Adipose tissue (tissue), 3 donors: ENCODE results near the gene KCNQ1. TPM values are rescaled to one million over a fixed set of nuclear protein-coding genes. Genes with fewer than 3 reads are reported as not detected.

ENCODE experiments used
- H3K27ac ChIP-seq: one replicate; pipeline ENCODE4 v1.5.1; 2013; ENCODE audit warnings: low read depth, low read length
- WGBS, 3 donors: extraction: QIAGEN DNeasy Blood & Tissue Kit; methylation state at CpG; one replicate each; pipeline ENCODE4 v1.1.7; 2013; 5-methylcytosine and 5-hydroxymethylcytosine counted together
- polyA plus RNA-seq, 3 donors: library from polyadenylated mRNA; stranded (reverse); fragments of 200-250 nt; gene quantifications; one replicate each; pipeline ENCODE4 v1.2.3, GENCODE V29; 2013
- donor health status: healthy with polysubstance abuse.
- donor health status: Bipolar disorder and iron deficiency.
- donor health status: healthy.

Gene KCNQ1
- polyA plus RNA-seq, 3 donors = 4.8 to 28.1 (median 9.6) TPM

DNA sequence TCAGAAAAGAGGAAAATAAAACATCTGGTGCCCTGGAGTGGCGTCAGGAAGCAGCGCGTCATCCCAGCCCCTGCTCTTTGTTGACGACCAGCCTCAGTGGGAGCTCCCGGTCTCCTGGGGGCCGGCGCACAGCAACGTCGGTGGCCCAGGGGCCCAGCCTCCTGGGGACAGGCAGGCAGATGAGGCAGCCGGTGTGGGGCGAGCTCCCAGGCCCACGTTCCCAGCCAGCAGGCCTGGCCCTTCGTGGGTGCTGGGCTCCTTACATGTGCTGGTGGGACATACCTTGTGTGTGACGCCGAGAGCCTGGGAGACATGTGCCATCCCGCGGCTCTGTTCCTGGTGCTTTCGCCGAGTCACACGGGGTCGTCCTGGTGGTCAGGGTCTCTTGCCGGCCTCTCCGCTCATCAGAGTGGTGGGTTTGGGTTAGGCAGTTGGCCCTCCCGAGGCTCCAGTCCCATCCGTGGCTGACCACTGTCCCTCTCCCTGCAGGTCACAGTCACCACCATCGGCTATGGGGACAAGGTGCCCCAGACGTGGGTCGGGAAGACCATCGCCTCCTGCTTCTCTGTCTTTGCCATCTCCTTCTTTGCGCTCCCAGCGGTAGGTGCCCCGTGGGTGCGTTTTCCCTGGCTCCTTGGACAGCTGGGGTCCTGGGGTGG lies 138.3 kb downstream of the KCNQ1 start:
- 80 to 86% (median 84%) methylated on average over 33 of the region's 33 CpGs for WGBS, 3 donors
- H3K27ac ChIP-seq = no peak overlapping the region

DNA sequence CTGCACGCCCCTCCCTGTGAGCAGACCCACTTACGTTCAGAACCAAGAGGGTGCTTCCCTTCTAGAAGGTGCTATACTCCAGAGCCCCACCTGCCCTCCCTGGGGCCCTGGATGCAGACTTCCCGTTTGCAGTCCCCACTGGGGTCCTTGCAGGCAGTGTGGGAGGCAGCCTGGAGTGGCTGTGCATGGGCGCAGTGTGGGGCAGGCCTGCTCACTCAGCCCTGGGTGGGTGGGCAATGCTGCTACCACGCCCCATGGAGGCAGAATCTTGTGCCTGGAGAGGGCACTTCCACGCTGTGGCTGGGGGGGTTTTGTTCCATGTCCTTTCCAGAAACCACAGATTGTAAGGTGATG lies 138.8 kb downstream of the KCNQ1 start:
- WGBS, 3 donors = 90 to 95% (median 91%) methylated on average over 6 of the region's 6 CpGs

DNA sequence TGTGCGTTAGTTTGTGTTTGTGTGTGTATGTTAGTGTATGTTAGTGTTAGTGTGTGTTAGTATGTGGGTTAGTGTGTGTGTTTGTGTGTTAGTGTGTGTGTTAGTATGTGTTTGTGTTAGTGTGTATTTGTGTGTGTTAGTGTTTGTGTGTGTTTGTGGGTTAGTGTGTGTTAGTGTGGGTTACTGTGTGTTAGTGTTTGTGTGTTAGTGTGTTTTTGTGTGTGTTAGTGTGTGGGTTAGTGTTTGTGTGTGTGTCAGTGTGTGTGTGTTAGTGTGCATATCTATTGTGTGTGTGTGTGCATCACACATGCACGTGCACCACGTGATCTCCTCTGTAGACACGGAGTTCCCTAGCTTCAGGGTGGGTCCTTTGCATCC lies 139.6 kb downstream of the KCNQ1 start:
- WGBS, 3 donors = 81 to 93% (median 89%) methylated on average over 3 to 4 of the region's 4 CpGs
- H3K27ac ChIP-seq = no peak overlapping the region

More for the DNA sequence above, 138.8 kb downstream of the KCNQ1 start:
- H3K27ac ChIP-seq = no peak overlapping the region

DNA sequence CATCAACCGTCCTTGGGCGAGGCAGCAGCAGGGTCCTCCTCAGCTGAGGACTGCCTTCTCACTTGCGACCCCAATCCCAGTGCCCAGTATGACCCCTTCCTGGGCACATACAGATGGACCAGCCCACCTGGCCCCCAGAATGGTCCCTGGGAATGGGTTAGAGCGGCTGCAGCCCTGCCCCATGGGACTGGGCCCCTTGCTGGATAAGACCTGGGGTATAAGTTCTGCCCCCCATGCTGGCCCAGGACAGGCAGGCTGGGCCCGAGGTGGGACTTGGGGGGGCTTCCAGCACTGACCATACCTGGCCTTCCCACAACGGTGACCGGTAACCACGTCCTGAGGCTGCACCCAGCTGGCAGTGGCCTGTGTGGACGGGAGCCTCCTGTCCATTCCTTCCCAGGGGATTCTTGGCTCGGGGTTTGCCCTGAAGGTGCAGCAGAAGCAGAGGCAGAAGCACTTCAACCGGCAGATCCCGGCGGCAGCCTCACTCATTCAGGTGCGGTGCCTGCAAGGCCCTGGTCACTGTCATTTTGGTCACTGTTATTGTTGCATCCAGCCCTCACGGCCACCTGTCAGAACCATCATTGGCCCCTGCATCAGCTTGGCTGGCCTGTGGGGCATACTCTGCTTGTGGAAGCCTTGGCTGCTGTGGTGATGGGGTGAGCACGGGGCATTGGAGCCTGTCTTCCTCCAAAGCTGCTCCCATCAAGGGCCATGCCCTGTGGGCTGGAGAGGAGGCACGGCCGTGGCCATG lies 140.2 kb downstream of the KCNQ1 start:
- no peak overlapping the region for H3K27ac ChIP-seq
- WGBS, 3 donors = 91 to 96% (median 92%) methylated on average over 18 of the region's 18 CpGs

DNA sequence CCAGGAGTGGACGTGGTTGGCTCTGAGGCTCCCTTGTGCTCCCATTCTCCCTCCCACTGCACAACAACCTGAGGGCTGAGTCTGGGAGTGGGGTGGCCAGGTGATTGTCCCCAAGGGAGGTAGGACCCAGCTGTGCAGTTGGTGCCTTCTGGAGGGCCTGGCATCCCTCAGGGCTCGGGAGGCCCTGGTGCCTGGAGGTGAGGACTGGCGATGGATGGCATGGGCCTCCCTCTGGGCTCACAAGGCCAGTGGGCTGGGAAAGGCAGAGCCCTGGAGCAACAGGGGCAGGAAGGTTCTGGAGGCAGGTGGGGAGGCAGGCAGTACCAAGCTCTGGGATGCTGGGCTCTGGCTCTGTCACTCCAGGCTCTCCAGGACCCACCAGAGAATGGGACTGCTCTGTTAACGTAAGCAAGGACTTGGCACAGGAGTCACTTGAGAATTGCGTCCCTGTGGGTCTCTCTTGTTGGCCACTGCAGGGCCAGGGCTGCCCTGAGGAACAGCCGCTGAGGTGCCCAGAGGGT lies 140.8 kb downstream of the KCNQ1 start:
- H3K27ac ChIP-seq = no peak overlapping the region
- WGBS, 3 donors = 94 to 97% (median 94%) methylated on average over 6 of the region's 6 CpGs

DNA sequence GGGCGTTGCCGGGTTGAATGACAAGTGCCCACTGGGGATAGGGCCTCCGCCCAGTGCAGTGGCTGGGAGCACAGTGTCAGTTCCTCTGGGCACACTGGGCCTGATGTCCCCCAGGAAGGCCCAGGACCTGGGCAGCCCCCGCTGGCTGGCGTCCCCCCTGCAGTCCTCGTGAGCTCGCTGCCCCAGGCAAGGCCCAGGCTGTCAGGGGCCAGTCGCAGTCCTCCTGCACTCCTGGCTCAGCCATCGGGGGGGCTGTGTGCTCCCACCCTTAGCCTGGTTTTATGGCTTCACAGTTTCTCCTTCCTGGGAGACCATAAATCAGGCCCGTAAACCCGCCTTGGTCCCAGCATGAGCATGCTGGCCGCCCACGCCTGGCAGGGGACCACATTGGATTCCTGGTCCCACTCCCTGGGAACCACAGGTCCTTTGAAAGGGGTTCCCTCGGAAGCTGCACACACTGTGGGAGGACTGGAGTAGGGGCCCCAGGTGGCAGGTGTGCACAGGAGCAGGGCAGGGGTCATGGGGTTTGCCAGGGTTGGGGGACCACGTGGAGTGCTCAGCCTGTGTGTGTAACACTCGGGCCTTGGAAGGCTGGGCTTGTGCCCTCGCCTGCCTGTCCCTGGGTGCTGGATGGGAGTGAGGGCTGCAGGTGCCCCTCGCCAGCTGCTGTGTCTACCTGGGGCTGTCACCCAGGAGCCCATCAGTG lies 141.4 kb downstream of the KCNQ1 start:
- 82 to 91% (median 89%) methylated on average over 17 to 18 of the region's 18 CpGs for WGBS, 3 donors
- H3K27ac ChIP-seq = no peak overlapping the region

DNA sequence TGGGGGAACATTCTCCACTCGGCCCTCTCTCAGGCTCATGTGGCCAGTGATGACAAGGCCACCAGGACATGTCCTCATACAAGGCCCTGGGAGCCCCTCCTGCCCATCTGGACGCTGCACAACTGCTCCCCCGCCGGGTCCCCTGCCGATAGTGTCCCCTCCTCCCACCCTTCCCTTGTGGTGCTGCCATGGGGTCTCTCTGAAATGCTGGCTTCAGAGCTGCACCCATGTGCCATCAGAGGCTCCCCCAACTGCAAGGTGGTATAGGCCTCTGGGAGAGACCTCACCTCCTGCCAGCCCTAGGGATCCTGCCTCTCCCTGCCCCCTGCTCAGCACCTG lies 142.0 kb downstream of the KCNQ1 start:
- WGBS, 3 donors = 84 to 87% (median 86%) methylated on average over 5 of the region's 5 CpGs
- no peak overlapping the region for H3K27ac ChIP-seq

DNA sequence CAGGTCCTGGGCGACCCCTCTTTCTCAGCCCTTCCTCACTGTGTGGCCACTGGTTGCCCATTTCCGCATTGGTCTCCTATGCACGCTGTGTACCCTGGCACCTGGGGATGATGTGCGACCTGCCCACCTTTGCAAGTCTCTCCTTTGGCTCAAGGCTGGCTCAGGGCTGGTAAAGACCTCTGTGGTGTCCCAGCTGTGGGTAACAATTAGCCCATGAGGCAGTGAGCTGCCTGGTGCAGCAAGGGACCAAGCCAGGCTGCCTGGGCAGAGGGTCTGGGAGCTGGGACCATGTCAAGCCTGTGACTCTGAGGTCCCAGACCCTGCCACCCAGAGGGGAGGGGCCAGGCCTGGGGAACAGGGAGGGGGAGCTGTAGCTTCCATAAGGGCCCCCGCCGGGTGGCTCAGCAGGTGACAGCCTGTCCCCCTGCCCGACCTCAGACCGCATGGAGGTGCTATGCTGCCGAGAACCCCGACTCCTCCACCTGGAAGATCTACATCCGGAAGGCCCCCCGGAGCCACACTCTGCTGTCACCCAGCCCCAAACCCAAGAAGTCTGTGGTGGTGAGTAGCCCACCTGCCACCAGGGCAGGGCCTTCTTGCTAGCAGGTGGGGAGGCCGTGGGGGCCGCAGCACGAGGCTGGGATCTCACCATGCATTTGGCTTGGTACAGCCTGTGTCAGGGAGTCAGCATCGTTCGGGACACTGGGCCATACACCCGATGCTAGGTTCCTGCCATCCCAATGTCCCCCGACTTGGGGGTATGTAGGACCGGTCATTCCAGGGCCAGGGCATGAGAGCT lies 142.5 kb downstream of the KCNQ1 start:
- WGBS, 3 donors = 93 to 95% (median 94%) methylated on average over 20 of the region's 20 CpGs
- H3K27ac ChIP-seq = no peak overlapping the region

DNA sequence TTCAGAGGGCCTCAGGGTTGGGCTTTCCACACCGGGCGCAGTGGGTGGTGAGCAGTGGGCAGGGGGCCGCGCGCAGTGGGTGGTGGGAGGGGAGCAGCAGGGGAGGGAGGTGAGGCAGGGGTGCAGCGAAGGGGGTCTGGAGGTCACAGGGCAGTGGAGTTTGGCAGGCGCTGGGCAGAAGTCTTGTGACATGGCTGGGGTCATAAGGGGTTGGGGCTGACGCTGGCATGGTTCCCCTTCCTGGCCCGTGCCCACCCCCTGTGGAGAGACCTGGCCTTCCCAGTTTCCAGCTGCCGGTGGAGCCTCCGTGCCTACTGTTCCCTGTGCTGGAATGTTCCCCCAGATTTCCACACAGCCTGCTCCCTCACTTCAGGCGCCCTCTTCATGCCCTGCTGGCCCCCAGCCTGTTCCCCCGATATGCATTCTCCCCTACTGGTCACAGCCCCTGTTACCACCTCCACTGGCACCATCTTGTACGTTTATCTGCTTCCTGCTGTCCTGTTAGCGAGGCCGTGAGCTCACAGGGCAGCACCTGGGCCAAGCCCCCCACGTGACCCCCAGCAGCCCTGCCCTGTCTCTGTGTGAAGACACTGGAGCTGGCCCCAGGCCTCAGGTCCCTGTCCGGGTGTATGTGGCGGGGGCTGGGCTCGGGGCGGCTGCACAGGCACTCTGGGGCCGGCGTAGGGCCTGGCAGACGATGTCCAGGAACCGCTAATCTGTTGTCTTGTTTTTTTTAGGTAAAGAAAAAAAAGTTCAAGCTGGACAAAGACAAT lies 143.4 kb downstream of the KCNQ1 start:
- WGBS, 3 donors = 84 to 91% (median 84%) methylated on average over 19 to 25 of the region's 25 CpGs
- no peak overlapping the region for H3K27ac ChIP-seq

DNA sequence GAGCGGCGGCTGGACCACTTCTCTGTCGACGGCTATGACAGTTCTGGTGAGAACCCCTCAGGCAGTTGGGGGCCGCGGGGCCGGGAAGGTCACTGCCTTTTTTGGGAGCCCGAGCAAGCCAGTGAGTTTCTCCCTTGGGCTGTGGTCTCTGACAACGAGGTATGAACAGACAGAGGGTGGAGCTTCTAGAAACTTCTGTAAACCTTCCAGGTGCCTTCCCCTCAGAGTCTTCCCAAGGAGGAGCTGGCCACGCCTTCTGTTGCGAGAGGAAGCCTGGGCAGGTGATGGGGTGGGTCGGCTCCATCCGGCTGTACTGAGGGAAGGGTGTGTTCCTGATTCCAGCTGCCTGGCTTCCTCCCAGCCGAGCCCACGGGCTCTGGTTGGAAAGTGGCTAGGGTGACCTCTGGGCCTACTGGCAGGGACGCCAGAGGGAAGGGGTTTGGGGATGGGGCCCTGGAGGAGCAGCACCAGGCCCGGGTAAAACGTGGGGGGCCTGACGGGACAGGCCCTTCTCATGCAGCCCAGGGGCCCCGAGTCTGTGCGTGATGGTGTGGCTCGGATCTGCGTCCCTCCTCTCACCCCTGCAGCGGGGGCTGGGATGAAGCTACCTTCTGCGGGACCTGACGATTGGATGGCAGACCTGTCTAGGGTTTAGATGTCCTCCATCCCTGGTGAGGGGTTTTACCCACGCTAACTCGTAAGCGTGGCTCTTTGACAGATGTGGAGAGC lies 144.2 kb downstream of the KCNQ1 start:
- 80 to 86% (median 85%) methylated on average over 29 of the region's 29 CpGs for WGBS, 3 donors
- H3K27ac ChIP-seq = no peak overlapping the region

DNA sequence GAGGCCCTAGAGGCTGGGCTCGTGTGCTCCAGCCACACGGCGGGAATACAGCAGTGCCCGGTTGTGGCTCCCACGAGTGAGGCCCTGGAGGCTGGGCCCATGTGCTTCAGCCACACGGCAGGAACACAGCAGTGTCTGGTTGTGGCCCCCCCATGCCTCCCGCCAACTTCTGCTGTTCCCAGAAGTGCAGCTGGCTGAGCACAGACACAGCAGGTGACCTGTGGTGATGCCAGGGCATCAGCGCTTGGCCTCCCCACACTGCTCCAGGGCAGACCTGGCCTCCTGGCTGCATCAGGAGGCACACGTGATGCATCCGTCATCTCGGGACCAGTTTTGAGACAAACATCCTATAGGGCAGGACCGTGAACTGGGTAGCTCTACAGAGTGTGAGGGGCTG lies 144.7 kb downstream of the KCNQ1 start:
- no peak overlapping the region for H3K27ac ChIP-seq
- 90 to 93% (median 92%) methylated on average over 12 of the region's 12 CpGs for WGBS, 3 donors

DNA sequence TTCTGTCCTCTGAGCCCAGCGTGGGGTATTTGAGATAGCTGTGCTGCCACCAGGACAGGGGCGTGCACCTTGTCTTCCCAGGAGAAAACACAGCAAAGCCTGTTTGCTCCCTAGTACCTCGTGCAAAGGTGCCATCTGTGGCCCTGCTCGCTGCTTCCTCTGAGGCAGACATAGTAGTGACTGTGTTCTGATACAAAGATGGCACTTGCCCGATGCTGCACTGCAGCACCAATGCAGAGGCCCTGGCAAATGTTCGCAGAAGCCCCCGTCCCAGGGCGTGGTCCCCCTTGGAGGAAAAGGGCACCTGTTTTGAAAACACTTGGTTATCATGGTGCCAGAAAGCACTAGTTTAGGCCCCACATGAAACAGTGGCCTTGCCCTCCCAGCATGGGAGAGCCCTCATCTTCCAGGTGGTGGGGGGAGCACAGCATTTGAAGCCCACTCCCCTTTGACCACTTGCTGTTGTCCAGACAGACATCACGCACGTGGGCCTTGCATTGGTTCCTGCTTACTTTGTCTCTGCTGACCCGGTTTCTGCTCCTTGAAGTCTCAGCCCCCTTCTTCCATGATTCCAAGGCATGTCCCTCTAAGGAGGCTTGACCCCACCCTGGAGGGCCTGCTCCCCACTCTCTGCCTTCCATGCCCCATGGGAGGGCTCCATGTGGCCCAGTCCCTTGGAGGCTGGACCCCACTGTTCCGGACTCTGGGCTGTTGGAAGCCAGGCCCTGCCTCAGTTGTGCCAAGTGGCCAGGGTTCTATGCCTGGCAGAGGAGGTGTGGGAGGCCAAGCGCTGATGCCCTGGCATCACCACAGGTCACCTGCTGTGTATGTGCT lies 145.5 kb downstream of the KCNQ1 start:
- 91 to 95% (median 93%) methylated on average over 13 of the region's 13 CpGs for WGBS, 3 donors
- no peak overlapping the region for H3K27ac ChIP-seq

DNA sequence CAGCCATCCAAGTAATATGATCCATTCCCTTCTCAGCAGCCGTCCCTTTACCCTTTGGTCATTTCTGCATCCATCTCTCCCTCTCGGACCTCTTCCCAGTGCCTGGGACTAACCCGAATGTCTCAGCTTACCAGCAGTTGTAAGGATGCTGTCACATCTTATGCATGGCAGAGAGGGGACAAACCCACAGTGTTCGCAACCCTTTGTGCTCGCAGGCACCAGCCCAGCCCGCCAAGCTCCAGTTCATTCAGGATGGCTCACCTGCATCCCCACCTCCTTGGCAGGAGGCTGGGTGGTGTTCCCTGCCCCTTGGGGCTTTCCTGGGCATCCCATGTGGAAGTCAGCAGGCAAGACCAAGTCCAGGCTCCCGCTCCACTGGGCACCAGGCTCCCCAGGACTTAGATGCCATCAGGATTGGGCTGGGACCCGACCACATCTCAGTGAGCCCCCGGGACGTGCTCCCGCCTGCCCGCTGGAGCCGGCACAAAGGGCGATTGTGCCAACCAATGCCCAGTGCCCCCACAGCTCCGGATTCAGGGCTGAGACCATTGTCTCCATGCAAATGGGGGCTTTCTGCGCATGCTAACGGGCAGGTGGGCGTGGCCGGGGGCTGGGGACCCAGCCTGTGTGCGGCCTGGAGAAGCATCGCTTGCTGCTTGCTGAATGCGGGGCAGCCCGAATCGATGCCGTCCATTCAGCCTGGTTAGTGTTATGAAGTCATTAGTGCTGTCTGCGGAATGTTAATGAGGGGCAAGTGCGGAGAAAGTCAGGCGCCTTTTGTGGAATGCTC lies 146.4 kb downstream of the KCNQ1 start:
- WGBS, 3 donors = 84 to 89% (median 85%) methylated on average over 28 of the region's 28 CpGs
- no peak overlapping the region for H3K27ac ChIP-seq

DNA sequence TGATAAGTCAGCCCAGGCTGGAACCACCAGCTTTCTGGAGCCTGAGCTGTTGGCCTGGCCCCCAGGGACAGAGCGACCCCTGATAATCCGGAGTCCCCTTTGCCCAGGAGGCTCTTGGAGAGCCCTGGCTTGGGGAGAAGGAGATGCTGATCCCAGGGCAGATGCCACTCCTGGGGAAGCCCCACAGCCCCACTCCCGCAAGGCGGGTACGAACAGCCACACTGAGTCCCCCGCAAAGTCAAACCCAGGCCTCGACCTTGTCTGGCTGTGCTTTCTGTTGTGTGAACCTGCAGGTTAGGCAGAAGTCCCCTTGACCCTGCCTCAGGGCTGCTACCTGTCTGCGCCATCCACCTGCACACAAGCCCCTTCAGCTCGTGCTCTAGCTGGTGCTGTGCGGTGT lies 147.0 kb downstream of the KCNQ1 start:
- 92 to 97% (median 95%) methylated on average over 10 of the region's 10 CpGs for WGBS, 3 donors
- no peak overlapping the region for H3K27ac ChIP-seq

DNA sequence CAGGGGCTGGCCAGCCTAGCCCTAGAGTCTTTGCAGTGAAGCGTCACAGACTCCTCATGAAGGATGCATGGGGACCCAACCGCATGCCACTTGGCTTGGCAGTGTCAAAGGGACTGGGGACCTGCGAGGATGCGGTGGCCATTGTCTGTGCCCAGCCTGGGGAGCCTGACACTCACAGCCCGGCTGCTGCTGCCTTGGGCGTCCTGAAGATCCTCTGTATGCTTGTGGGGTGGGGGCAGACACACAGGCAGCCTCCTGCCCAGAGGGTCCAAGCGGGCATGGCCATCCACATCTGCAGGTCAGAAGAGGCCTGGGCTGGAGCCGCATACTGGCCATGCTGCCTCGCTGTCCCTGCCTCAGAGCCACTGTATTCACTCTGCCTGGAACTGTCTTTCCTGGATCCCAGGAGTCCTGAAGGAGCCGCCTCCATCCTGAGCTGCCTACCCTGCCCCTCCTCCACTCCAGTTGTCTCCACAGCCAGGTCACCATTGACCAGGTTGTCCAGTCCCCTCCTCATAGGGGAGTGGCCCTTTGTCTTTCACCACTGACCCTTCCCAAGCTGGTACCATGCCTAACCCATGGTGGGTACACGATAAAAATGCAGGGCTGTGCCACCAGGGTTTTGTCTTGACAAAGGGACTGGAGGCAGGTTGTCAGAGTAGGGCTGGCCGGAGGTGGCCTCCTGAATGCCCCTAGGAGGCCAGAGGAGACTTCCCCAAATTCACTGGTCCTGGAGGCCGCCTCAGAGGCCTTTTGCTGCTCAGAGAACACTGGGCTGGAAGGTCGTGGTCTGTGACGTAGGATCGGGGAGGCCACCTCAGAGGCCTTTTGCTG lies 148.0 kb downstream of the KCNQ1 start:
- 89 to 98% (median 96%) methylated on average over 16 of the region's 16 CpGs for WGBS, 3 donors
- no peak overlapping the region for H3K27ac ChIP-seq
